Neuronal stem cell (in vitro differentiated cells): Measurements from ENCODE around the gene SNAPC5.

Experiments used
- DNase-seq: peaks from one replicate; pipeline ENCODE4 v3.0.0-alpha.2; 2013; ENCODE audit warnings: low spot score
- H2AFZ ChIP-seq: one replicate; pipeline ENCODE4 v1.6.1; 2013; ENCODE audit warnings: mild to moderate bottlenecking, low read length, inconsistent platforms
- H2AK5ac ChIP-seq: 2 replicates; pipeline ENCODE4 v1.6.1; 2013; ENCODE audit warnings: low read depth, mild to moderate bottlenecking, inconsistent platforms, low read length, moderate library complexity, mixed read lengths
- H2BK120ac ChIP-seq: 2 replicates; pipeline ENCODE4 v1.6.1; 2013; ENCODE audit warnings: low read depth, mild to moderate bottlenecking, inconsistent platforms, low read length, moderate library complexity, mixed read lengths
- H2BK12ac ChIP-seq: one replicate; pipeline ENCODE4 v1.6.1; 2013; ENCODE audit warnings: low read length, inconsistent platforms
- H2BK15ac ChIP-seq: 2 replicates; pipeline ENCODE4 v1.6.1; 2013; ENCODE audit warnings: mild to moderate bottlenecking, low read length, inconsistent platforms, mixed read lengths
- H2BK5ac ChIP-seq: one replicate; pipeline ENCODE4 v1.6.1; 2013; ENCODE audit warnings: inconsistent platforms, mild to moderate bottlenecking, low read length, moderate library complexity
- H3K14ac ChIP-seq: one replicate; pipeline ENCODE4 v1.6.1; 2013; ENCODE audit warnings: low read length, inconsistent platforms
- H3K18ac ChIP-seq: 2 replicates; pipeline ENCODE4 v1.6.1; 2013; ENCODE audit warnings: low read length, inconsistent platforms
- H3K23ac ChIP-seq: 2 replicates; pipeline ENCODE4 v1.6.1; 2013; ENCODE audit warnings: low read depth, mild to moderate bottlenecking, mixed read lengths, low read length, inconsistent platforms; ENCODE audit not compliant: poor library complexity
- H3K27ac ChIP-seq: replicated peaks from 3 replicates; pipeline ENCODE4 v1.5.1; 2013; ENCODE audit warnings: low read length, inconsistent platforms
- H3K27me3 ChIP-seq, 3 experiments: 2 replicates each; pipeline ENCODE4 v1.6.1; 2013; ENCODE audit warnings: low read length in 3 of 3, mild to moderate bottlenecking in 2 of 3, inconsistent platforms in 1 of 3, low read depth in 1 of 3, mixed read lengths in 1 of 3, moderate library complexity in 1 of 3; ENCODE audit not compliant: control insufficient read depth in 3 of 3, insufficient read depth in 3 of 3
- H3K36me3 ChIP-seq, 2 donors: replicated peaks in 1 of 2; 2 replicates each; pipeline ENCODE4 v1.6.1; 2013; ENCODE audit warnings: low read length in 2 of 2; ENCODE audit not compliant: control insufficient read depth in 2 of 2, insufficient read depth in 2 of 2
- H3K4ac ChIP-seq: 2 replicates; pipeline ENCODE4 v1.6.1; 2013; ENCODE audit warnings: inconsistent platforms, mild to moderate bottlenecking, low read length, moderate library complexity
- H3K4me1 ChIP-seq, 2 donors: 1 replicate in 1 of 2; 2 replicates in 1 of 2; pipeline ENCODE4 v1.6.1; 2013; ENCODE audit warnings: low read length in 2 of 2, low read depth in 1 of 2; ENCODE audit not compliant: control insufficient read depth in 2 of 2, insufficient read depth in 1 of 2
- H3K4me2 ChIP-seq: one replicate; pipeline ENCODE4 v1.6.1; 2013; ENCODE audit warnings: mild to moderate bottlenecking, low read length, inconsistent platforms; ENCODE audit not compliant: insufficient read depth, poor library complexity, severe bottlenecking
- H3K4me3 ChIP-seq, 2 donors: 2 replicates each; pipeline ENCODE4 v1.5.1; 2013; ENCODE audit warnings: low read length in 2 of 2, mild to moderate bottlenecking in 2 of 2, inconsistent platforms in 1 of 2, moderate library complexity in 1 of 2
- H3K79me1 ChIP-seq: one replicate; pipeline ENCODE4 v1.6.1; 2013; ENCODE audit warnings: low read depth, mild to moderate bottlenecking, inconsistent platforms, low read length, moderate library complexity
- H3K9ac ChIP-seq: one replicate; pipeline ENCODE4 v1.6.1; 2013; ENCODE audit warnings: mild to moderate bottlenecking, low read depth, low read length, inconsistent platforms; ENCODE audit not compliant: poor library complexity
- H3K9me3 ChIP-seq, 2 donors: replicated peaks in 1 of 2; 2 replicates each; pipeline versions ENCODE3 to v1.6.1; 2013; ENCODE audit warnings: low read length in 2 of 2, mild to moderate bottlenecking in 2 of 2, inconsistent platforms in 1 of 2, low read depth in 1 of 2, mixed read lengths in 1 of 2, moderate library complexity in 1 of 2; ENCODE audit not compliant: control insufficient read depth in 2 of 2, insufficient read depth in 1 of 2
- H4K8ac ChIP-seq: one replicate; pipeline ENCODE4 v1.6.1; 2013; ENCODE audit warnings: low read depth, mild to moderate bottlenecking, inconsistent platforms, low read length, moderate library complexity
- H4K91ac ChIP-seq: one replicate; pipeline ENCODE4 v1.6.1; 2013; ENCODE audit warnings: low read length, low read depth, mild to moderate bottlenecking, inconsistent platforms; ENCODE audit not compliant: poor library complexity
- WGBS, 2 donors: extraction: QIAGEN DNeasy Blood & Tissue Kit; methylation state at CpG; one replicate each; pipeline ENCODE4 v1.1.7; 2013; ENCODE audit warnings: missing lambda C conversion rate in 2 of 2, mixed read lengths in 1 of 2; ENCODE audit not compliant: insufficient read length in 2 of 2, insufficient replicate concordance in 1 of 2; ENCODE audit errors: extremely low coverage in 2 of 2; 5-methylcytosine and 5-hydroxymethylcytosine counted together

Gene SNAPC5

GRCh38 chr15:66489179-66489791 is 8.3 kb downstream of the SNAPC5 start:
- Histone ChIP-seq H3K27ac (no peak overlapping the region), H3K23ac (no peak overlapping the region), H3K9ac (no peak overlapping the region), H3K36me3 (peaks cover 32 to 99% of the 10 kb centered on the region in 2 donors), H2BK15ac (no peak overlapping the region), H2AK5ac (no peak overlapping the region), H3K4me3 (no peak overlapping the region), H2BK12ac (no peak overlapping the region), H2BK120ac (no peak overlapping the region), H4K91ac (no peak overlapping the region), H3K79me1 (no peaks in the 10 kb centered on the region), H2AFZ (no peak overlapping the region), H3K14ac (no peak overlapping the region), H3K4me2 (no peak overlapping the region), H3K9me3 (no peaks in the 10 kb centered on the region), H3K4me1 (peaks cover 0 to 3% of the 10 kb centered on the region in 2 donors), H3K18ac (no peak overlapping the region), H2BK5ac (no peak overlapping the region), H3K27me3 (no peaks in the 10 kb centered on the region), H4K8ac (no peak overlapping the region), H3K4ac (no peak overlapping the region)
- WGBS, 2 donors: no CpG with 5 or more reads among the region's 6 CpGs
- no peak for DNase-seq

- WGBS, 2 donors: no CpG with 5 or more reads among the region's 5 CpGs
- Histone ChIP-seq H4K8ac (no peak overlapping the region), H3K23ac (no peak overlapping the region), H3K36me3 (peaks cover 30 to 91% of the 10 kb centered on the region in 2 donors), H4K91ac (no peak overlapping the region), H3K4me1 (peaks cover 0 to 3% of the 10 kb centered on the region in 2 donors), H2BK5ac (no peak overlapping the region), H2BK120ac (no peak overlapping the region), H3K9ac (no peak overlapping the region), H3K18ac (no peak overlapping the region), H3K4me2 (no peak overlapping the region), H3K14ac (no peak overlapping the region), H3K4me3 (no peak overlapping the region), H3K9me3 (no peaks in the 10 kb centered on the region), H3K79me1 (no peaks in the 10 kb centered on the region), H2BK12ac (no peak overlapping the region), H2AK5ac (no peak overlapping the region), H3K27me3 (no peaks in the 10 kb centered on the region), H2BK15ac (no peak overlapping the region), H3K27ac (no peak overlapping the region), H2AFZ (no peak overlapping the region), H3K4ac (no peak overlapping the region)
- DNase-seq: no peak
Measured at GRCh38 chr15:66488525-66488924, 9.0 kb downstream of the SNAPC5 start.

- no peak overlapping the region for H3K18ac ChIP-seq
- peaks cover 0 to 2% of the 10 kb centered on the region in 2 donors for H3K9me3 ChIP-seq
- H3K4me2 ChIP-seq: no peak overlapping the region
- no peak overlapping the region for H2BK5ac ChIP-seq
- H2BK15ac ChIP-seq: no peak overlapping the region
- no peaks in the 10 kb centered on the region for H3K27me3 ChIP-seq
- no peak overlapping the region for H3K14ac ChIP-seq
- no peak overlapping the region for H4K8ac ChIP-seq
- no peak overlapping the region for H2BK120ac ChIP-seq
- H3K79me1 ChIP-seq: no peaks in the 10 kb centered on the region
- no peak overlapping the region for H3K23ac ChIP-seq
- H3K4ac ChIP-seq: no peak overlapping the region
- H3K4me1 ChIP-seq: peaks cover 0 to 3% of the 10 kb centered on the region in 2 donors
- H3K4me3 ChIP-seq: no peak overlapping the region
- H2AK5ac ChIP-seq: no peak overlapping the region
- no peak overlapping the region for H2AFZ ChIP-seq
- no peak overlapping the region for H4K91ac ChIP-seq
- H3K27ac ChIP-seq: no peak overlapping the region
- DNase-seq: no peak
- peaks cover 32 to 90% of the 10 kb centered on the region in 2 donors for H3K36me3 ChIP-seq
- no CpG with 5 or more reads among the region's 3 CpGs for WGBS, 2 donors
- no peak overlapping the region for H2BK12ac ChIP-seq
- H3K9ac ChIP-seq: no peak overlapping the region
Measured at GRCh38 chr15:66486887-66487286, 10.7 kb downstream of the SNAPC5 start.

GRCh38 chr15:66484539-66485112 is 12.9 kb downstream of the SNAPC5 start:
- H3K14ac ChIP-seq: no peak overlapping the region
- no peak overlapping the region for H4K8ac ChIP-seq
- no peak overlapping the region for H3K4ac ChIP-seq
- no peak overlapping the region for H2AFZ ChIP-seq
- no peak overlapping the region for H2BK120ac ChIP-seq
- no peaks in the 10 kb centered on the region for H3K79me1 ChIP-seq
- no peak for DNase-seq
- no peak overlapping the region for H3K27ac ChIP-seq
- no peak overlapping the region for H2BK15ac ChIP-seq
- no peak overlapping the region for H4K91ac ChIP-seq
- no peak overlapping the region for H2BK12ac ChIP-seq
- no peak overlapping the region for H3K23ac ChIP-seq
- peaks cover 0 to 3% of the 10 kb centered on the region in 2 donors for H3K4me1 ChIP-seq
- no peak overlapping the region for H2BK5ac ChIP-seq
- H3K18ac ChIP-seq: no peak overlapping the region
- no peak overlapping the region for H3K9ac ChIP-seq
- H3K4me2 ChIP-seq: no peak overlapping the region
- H2AK5ac ChIP-seq: no peak overlapping the region
- no peak overlapping the region for H3K4me3 ChIP-seq
- WGBS, 2 donors: no CpG with 5 or more reads among the region's 5 CpGs
- H3K36me3 ChIP-seq: peaks cover 25 to 75% of the 10 kb centered on the region in 2 donors
- no peaks in the 10 kb centered on the region for H3K27me3 ChIP-seq
- H3K9me3 ChIP-seq: peaks cover 0 to 2% of the 10 kb centered on the region in 2 donors
